ENCODE results near the gene SMAP2.
A peak's percentile ranks its signal among the peaks of the same experiment; 100 is the strongest.

SMAP2 gene

GRCh38 chr1:40439247-40439646 lies 65.7 kb downstream of the SMAP2 start:
- H3K36me3 Mint-ChIP-seq (ENCODE audit: low read depth): peaks cover 4% of the 10 kb centered on the region
- no peaks in the 10 kb centered on the region for H3K27me3 Mint-ChIP-seq
- no peak overlapping the region for H3K4me3 Mint-ChIP-seq
- H3K9me3 Mint-ChIP-seq: no peaks in the 10 kb centered on the region
- no peak overlapping the region for H3K27ac Mint-ChIP-seq
- no peaks in the 10 kb centered on the region for H3K4me1 Mint-ChIP-seq (ENCODE audit: low read depth)

DNA sequence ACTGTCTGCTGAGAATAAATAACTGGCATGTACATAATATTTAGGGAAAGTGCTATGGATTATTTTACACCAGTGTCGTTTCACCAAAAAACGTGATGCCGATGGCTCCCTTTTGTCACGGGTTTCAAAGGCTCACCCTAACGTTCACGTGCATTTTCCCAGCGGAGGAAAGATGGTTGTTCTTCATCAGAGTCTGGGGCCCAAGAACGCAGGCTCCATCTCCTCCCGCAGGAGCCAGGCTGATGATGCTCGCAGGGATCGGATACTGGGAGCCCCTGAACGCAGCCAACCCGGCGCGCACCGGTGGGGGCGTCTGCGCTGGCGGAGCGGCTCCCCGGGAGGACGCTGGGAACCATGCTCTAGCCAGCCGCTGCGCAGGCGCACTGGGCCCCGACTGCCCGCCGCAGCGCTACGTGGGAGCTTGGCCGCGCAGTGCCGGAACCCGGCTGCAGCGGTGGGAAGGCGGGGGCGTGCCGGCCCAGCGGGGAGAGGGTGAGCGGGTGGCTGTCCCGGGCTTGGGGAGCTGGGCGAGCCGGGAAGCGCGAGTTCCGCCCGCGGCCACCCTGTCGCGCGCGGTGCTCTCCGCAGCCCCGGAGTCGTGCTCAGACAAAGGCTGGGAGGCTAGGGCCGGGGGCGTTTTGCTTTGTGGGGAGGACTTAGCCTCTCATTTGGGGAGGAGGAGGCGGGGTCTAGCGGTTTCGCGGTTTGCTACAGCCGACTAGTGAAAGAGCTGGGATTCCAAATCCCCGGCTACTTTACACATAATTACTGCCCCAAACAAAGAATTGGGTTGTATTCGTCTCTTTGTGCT lies 76.4 kb downstream of the SMAP2 start, which contains the start of gene ZFP69B:
Gene ZFP69B, plus strand, starts transcription at position 793 of the 811 bp plus-strand sequence. CDS start 486 bp downstream, outside the sequence.
- H3K27me3 Mint-ChIP-seq: no peaks in the 10 kb centered on the region
- H3K4me1 Mint-ChIP-seq (ENCODE audit: low read depth): peaks cover 46% of the 10 kb centered on the region
- peaks cover 59% of the 10 kb centered on the region for H3K36me3 Mint-ChIP-seq (ENCODE audit: low read depth)
- H3K4me3 Mint-ChIP-seq: peak within 1 kb of the TSS; percentile 87
- peaks cover 27% of the 10 kb centered on the region for H3K9me3 Mint-ChIP-seq
- H3K27ac Mint-ChIP-seq: peak within 1 kb of the TSS; percentile 93

DNA sequence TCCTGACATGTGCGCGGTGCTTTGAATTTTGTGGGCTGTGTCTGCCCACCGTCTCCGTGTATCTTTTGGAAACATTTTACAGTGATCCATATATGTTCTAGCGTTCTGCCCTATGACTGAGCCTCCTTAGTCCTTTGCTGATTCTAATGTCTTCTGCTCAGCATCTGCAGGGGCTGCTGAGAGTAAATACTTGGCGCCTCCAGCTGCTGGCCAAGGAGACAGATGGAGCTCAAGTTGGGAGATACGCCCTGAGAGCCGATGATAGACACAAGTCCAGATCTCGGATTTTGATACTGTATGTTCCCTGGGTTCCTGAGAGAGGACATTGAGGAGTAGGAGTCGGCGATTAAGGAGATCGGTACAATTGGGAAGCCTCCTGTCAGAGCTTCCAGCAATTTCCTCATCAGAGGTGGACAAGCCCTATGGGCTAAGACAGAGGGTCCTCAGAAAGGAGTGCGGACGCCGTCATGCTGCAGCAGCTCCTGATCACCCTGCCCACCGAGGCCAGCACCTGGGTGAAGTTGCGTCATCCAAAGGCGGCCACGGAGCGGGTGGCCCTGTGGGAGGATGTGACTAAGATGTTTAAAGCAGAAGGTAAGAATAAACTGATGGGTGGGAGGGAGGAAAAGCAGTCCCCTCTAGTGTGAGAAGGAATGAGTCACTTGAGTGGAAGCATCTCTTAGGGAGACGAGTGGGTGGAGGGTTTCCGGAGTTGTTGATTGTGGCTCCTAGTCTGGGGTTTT lies 77.1 kb downstream of the SMAP2 start:
- Mint-ChIP-seq H3K4me1 (ENCODE audit: low read depth) (peaks cover 49% of the 10 kb centered on the region), H3K4me3 (peak overlapping the region; percentile 87), H3K27me3 (no peaks in the 10 kb centered on the region), H3K9me3 (peaks cover 28% of the 10 kb centered on the region), H3K36me3 (ENCODE audit: low read depth) (peaks cover 59% of the 10 kb centered on the region), H3K27ac (peak overlapping the region; percentile 93)

DNA sequence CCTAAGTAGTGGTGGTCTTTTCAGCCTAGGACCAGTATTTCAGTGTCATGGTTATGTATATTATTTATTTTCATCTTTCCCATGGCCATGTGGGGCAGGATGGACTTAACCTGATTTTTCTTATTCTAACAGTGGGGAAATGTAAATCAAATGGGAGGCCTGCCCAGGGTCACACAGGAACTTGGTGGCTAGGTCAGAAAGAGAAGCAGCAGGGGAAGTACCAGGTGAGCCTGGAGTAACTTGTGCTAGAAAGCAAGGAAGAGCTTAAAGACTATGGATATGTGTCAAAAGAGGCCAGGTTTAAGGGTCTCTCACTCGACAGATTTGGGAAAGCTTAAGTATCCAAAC lies 77.7 kb downstream of the SMAP2 start:
- peaks cover 49% of the 10 kb centered on the region for H3K4me1 Mint-ChIP-seq (ENCODE audit: low read depth)
- H3K27me3 Mint-ChIP-seq: no peaks in the 10 kb centered on the region
- peak overlapping the region; percentile 87 for H3K4me3 Mint-ChIP-seq
- peak overlapping the region; percentile 93 for H3K27ac Mint-ChIP-seq
- H3K9me3 Mint-ChIP-seq: peaks cover 27% of the 10 kb centered on the region
- peaks cover 60% of the 10 kb centered on the region for H3K36me3 Mint-ChIP-seq (ENCODE audit: low read depth)

DNA sequence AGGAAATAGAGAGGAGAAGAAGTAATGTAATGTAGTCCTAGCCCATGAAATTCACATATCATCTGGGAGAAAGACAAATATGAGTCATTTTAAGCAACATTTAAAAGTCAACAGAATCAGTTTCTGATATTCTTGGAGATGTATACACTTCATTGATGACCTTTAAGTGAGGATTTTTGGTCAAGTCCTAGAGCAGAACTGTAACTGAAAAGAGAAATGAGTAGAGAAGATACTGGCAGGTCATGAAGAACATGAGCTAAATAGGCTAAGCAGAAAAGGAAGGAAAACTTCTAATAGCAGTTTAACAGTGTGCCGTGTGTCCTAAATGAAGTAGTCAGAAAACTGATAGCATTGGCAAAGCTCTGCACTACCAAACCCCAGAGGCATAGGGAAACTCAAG lies 81.3 kb downstream of the SMAP2 start:
- H3K9me3 Mint-ChIP-seq: peaks cover 57% of the 10 kb centered on the region
- H3K27me3 Mint-ChIP-seq: no peaks in the 10 kb centered on the region
- H3K27ac Mint-ChIP-seq: no peak overlapping the region
- H3K4me3 Mint-ChIP-seq: no peak overlapping the region
- H3K36me3 Mint-ChIP-seq (ENCODE audit: low read depth): peaks cover 87% of the 10 kb centered on the region
- peaks cover 40% of the 10 kb centered on the region for H3K4me1 Mint-ChIP-seq (ENCODE audit: low read depth)

DNA sequence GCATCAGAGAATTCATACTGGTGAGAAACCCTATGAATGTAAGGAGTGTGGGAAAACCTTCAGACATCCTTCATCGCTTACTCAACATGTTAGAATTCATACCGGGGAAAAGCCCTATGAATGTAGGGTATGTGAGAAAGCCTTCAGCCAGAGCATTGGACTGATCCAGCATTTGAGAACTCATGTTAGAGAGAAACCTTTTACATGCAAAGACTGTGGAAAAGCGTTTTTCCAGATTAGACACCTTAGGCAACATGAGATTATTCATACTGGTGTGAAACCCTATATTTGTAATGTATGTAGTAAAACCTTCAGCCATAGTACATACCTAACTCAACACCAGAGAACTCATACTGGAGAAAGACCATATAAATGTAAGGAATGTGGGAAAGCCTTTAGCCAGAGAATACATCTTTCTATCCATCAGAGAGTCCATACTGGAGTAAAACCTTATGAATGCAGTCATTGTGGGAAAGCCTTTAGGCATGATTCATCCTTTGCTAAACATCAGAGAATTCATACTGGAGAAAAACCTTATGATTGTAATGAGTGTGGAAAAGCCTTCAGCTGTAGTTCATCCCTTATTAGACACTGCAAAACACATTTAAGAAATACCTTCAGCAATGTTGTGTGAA lies 89.5 kb downstream of the SMAP2 start:
- H3K9me3 Mint-ChIP-seq: peaks cover 50% of the 10 kb centered on the region
- H3K36me3 Mint-ChIP-seq (ENCODE audit: low read depth): peaks cover 85% of the 10 kb centered on the region
- H3K27me3 Mint-ChIP-seq: no peaks in the 10 kb centered on the region
- no peaks in the 10 kb centered on the region for H3K4me1 Mint-ChIP-seq (ENCODE audit: low read depth)
- H3K4me3 Mint-ChIP-seq: no peak overlapping the region
- H3K27ac Mint-ChIP-seq: no peak overlapping the region

DNA sequence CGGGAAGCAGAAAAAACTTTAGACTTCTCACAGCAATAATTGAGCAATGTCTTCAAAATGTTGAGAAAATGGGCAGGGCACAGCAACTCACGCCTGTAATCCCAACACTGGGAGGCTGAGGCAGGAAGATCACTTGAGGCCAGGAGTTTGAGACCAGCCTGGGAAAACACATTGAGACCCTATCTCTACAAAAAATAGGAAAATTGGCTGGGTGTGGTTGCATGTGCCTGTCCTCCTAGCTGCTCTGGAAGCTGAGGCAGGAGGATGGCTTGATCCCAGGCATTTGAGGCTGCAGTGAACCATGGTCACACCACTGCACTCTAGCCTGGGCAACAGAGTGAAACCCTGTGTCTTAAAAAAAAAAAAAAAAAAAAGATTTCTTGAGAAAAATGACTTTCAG lies 95.8 kb downstream of the SMAP2 start:
- Mint-ChIP-seq H3K27me3 (no peaks in the 10 kb centered on the region), H3K27ac (no peak overlapping the region), H3K9me3 (peaks cover 70% of the 10 kb centered on the region), H3K4me3 (no peak overlapping the region), H3K4me1 (ENCODE audit: low read depth) (no peaks in the 10 kb centered on the region), H3K36me3 (ENCODE audit: low read depth) (peaks cover 55% of the 10 kb centered on the region)

Measured in stimulated activated naive CD8-positive, alpha-beta T cell treated with anti-CD3 and anti-CD28 coated beads, Interleukin-15, Interleukin-2, amounts not matched to agents 100 ng/mL and 50 ng/mL, for 24 hours (primary cell).